22Rv1 (cell line): ENCODE results near the gene DAAM1.

Experiments
- ZFX ChIP-seq: fragments of 450-650 bp; IDR thresholded peaks from 2 replicates; pipeline ENCODE4 v1.6.1; 2017; ENCODE audit warnings: antibody characterized with exemption, borderline replicate concordance
- TF ChIP-seq, protein P1 (sequence below): fragments of 450-650 bp; IDR thresholded peaks from 2 replicates; pipeline ENCODE4 v1.5.1; 2017; ENCODE audit warnings: mild to moderate bottlenecking

DNA sequence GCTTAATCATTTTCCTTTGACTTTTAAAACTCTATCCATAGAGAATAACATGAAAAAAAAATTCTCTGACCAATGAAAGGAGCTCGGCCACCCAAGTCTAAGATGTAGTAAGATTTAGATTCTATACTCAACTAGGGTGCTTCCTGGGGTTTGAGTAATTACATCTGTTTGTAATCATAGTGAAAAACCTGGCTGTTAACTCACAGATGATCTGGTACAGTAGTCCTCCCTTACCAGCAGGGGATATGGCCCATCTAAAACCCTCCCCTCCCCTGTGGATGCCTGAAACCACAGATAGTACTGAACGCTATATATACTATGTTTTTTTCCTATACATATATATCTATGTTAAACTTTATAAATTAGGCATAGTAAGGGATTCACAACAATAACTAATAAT lies 89.2 kb downstream of the DAAM1 start:
- TF ChIP-seq, protein P1, sequence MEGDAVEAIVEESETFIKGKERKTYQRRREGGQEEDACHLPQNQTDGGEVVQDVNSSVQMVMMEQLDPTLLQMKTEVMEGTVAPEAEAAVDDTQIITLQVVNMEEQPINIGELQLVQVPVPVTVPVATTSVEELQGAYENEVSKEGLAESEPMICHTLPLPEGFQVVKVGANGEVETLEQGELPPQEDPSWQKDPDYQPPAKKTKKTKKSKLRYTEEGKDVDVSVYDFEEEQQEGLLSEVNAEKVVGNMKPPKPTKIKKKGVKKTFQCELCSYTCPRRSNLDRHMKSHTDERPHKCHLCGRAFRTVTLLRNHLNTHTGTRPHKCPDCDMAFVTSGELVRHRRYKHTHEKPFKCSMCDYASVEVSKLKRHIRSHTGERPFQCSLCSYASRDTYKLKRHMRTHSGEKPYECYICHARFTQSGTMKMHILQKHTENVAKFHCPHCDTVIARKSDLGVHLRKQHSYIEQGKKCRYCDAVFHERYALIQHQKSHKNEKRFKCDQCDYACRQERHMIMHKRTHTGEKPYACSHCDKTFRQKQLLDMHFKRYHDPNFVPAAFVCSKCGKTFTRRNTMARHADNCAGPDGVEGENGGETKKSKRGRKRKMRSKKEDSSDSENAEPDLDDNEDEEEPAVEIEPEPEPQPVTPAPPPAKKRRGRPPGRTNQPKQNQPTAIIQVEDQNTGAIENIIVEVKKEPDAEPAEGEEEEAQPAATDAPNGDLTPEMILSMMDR, result no peak
- no peak for TF ChIP-seq ZFX
